ENCODE data around the gene UQCRC1.
A peak's percentile ranks its signal among the peaks of the same experiment; 100 is the strongest.

UQCRC1 gene

DNA sequence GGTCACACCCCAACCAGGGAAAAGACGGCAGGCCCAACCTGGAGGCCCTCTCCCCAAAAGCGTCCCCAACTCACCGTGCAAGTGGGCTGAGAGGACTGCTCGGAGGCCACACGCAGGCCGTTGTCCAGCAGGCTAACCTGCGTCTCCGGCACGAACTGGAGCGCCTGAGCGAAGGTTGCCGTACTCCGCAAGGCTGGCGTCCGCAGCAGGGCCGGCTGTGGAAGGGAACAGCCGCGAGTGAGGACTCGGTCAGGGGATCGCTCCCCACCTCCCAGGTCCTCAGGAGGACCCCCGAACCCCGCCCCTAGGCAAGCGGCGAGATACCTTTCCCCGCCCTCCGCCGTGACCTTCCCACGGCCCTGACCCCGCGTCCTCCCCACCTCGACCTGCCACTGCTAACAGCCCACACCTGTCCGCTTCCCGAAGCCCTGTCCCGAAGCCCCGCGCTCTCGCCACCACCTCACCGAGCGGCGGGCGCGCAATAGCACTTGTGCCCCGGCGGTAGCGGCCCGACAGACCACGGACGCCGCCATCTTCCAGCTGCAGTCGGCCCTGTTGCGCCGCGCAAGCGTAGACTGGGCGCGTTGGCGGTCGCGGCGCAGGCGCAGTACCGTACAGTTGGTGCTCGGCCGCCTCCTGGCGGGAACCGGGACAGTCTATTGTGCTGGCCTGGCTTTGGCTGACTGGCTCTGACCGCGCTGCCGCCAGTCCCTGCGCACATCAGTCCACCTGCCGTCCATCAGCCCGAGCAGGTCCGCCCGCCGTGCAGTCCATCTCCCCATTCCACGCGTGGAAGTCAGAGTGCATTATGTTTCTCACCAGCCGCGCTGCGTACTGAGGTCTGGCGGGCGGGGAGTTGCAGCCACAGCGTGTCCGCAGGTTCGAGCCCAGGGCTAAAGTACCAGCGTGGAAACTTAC is at the start of gene UQCRC1:
TSS of gene UQCRC1 (minus strand) at position 559 of the 918 bp plus-strand sequence. CDS start at position 533, 26 bp downstream.
- DNase-seq (ENCODE audit: low read depth, low spot score) = peak; percentile 74

DNA sequence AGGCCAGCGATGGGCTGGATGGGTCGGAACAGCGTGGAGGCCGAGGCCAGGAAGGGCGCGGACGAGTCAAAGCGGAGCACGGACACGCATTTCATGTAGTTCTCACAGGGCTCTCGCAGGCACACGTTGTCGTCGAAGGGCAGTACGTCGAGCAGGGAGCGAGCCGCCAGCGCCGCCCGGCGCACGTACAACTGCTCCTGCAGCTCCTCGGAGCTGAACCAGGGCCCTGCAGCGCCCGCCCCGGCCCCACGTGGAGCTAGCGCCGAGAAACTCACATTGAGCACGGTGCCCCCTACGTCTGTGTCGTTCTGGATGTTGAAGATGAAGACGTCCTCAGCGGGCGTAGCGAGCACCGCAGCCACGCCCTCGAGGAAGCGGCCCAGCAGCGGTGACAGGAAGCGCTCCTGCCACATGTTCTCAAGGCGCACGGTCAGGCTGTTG is 47.4 kb upstream of the UQCRC1 start:
- DNase-seq (ENCODE audit: low read depth, low spot score) = no peak

DNA sequence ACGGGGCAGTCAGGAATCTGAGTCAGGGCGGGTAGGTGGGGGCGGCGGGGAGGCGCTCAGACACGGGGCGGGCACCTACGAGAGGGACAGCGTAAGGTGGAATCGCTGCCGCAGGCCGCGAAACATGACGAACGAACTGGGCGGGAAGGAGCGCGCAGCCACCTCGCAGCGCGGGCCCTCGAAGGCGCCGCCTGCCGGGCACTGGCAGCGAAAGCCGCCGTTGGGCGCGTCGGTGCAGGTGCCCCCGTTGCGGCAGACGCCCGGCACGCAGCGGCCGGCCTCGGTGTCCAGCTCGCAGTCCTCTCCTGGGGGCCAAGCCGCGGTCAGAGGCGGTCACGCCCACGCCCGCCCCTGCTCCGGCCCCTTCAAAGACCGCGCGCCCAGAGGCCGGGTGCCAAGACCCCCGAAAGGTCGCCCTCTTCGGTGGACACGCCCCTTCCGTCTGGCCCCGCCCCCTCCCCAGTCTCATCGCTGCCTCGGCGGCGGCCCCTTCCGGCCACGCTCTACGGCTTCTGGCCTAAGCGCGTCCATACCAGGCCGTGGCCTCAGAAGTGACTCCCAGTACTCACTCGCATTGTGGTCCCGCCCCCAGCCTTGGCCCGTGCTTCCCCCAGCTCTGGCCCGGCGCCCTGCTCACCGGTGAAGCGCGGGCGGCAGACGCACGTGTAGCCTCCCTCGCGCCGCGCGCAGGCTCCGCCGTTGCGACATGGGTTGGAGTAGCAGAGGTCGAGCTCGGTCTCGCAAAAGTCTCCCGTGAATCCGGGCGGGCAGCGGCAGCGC is 46.8 kb upstream of the UQCRC1 start:
- DNase-seq (ENCODE audit: low read depth, low spot score) = peak; percentile 63

DNA sequence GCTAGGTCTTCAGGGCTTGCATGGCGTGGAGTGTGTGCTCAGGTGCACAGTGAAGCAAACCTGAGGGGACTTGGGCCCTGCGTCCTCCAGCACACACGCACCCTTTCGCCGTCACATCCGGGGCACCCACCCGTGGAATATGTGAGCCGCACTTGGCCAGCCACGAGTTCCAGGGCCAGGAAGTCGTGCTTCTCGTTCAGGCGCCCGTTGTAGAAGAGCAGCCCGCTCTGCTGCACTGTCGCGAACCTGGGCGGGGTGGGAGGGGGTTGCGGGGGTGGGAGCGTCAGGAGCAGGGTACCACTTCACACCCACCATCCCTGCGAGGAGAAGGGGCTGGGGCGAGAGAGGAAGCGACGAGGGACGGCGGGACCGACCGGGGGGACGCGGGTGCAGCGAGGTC is 46.2 kb upstream of the UQCRC1 start:
- DNase-seq (ENCODE audit: low read depth, low spot score) = peak; percentile 33

DNA sequence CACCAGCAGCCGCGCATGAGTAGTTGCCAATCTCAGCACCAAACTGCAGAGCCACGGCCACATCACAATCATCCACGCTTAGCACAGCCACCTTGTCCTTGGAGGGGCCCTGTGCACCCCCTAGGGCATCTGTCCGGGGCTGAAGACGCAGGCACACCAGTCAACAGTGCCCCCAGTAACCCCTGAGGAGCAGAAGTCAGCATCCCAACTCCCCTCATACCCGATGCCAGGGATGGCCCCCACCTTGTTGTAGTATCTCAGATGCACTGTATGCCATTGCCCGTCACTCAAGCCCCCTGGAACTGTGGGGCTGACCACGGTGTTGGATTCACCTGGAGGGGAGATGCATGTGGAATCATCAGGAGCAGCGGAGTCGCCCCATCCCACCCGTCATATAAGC is 45.6 kb upstream of the UQCRC1 start:
- no peak for DNase-seq (ENCODE audit: low read depth, low spot score)

DNA sequence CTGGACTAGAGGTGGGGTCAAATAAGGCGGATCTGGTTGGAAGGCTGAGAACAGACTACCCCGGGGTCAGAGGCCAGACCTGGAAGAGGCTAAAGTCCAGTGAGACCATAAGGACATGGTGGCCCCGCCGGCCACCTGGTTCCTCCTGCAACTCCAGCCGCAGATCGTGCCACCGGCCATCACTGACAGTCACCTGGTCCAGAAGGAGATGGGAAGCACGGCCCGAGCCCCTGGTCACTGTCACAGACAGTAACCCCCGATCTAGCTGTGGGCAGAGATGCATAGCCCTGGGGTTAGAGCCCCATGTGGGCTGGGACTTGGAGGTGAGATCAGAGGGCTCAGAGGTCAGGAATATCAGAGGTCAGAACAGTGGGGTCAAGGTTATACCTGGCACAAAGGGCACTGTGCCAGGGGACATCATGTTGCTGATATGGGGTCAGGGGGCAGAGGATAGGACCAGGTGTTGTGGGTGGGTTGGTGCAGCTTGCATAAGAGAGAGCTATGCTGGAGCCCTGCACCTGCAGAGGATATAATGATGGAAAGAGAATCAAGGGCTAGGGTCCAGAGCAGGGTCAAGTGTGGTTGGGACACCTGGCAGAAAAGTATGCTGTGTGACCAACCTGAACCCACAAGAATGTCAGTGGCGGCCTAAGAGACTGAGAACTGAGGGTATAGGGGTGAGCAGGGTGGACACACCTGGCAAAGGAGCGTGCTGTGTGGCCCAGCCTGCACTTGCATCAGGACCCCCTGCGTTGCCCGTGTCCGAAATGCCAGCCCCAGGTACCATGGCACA is 43.7 kb upstream of the UQCRC1 start:
- no peak for DNase-seq (ENCODE audit: low read depth, low spot score)

DNA sequence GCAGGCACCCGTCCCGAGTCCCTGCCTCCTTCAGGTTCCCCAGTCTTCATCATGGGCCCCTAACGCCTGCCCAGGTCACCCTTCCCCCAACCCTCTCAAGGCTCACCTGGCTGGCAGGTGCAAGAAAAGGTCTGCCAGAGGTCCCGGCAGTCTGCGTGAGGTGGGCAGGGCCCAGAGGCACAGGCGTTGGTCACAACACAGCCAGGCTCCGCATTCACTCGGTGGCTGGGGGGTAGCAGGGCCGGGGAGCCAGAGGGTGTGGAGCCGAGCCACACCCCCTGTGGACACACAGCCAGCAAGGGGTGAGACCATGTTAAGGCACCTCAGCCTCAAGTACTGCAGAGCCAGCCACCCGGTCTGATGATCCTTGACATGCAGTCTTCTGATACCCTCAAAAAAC is 42.3 kb upstream of the UQCRC1 start:
- DNase-seq (ENCODE audit: low read depth, low spot score) = no peak

DNA sequence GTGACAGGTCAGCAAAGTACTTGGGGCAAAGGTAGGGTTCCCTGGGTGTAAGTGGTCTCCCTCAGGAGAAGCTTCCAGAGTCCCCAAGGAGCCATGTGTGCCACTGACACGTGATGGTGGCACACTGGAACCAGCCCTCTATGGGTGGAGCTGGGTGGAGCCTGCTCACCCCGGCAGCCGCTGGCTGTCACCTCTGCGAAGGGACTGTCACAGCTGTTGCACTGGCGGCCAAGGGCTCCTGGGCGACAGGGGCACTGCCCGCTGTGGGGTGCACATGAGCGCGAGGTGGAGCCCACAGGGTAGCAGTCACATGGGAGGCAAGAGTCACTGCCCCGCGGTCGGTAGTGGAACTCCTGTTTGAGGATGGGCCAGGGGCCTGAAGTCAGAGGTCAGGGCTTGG is 41.3 kb upstream of the UQCRC1 start:
- no peak for DNase-seq (ENCODE audit: low read depth, low spot score)

DNA sequence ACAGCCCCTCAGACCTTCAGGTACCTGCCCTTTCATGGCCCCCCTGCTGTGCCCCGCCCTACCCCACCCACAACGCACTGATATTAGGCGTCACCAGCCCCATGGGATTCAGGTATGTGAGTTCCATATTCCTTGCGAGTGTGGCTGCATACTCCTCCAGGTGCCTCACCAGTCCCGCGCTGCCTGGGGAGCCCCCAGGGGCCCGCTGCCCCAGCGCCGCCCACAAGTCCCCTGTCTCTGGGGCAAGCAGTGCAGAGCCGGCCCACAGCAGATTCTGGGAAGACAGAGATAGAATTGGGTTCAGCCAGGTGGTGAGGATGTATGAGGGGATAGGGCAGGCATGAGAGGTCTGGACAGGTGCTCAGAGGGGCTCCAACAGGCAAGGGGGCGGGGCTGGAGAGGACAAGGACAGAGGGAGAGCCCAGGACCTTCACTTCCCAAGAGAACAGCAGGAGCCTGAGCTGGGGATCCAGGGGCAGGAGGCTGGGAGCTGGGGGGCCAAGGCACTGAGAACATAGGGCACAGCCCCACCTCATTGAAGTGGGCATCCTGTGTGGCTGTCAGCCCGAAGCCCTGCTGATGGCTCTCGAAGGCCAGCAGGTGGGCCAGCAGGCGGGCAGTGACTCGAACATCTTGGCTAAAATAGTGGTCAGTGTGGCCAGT is 38.9 kb upstream of the UQCRC1 start:
- DNase-seq (ENCODE audit: low read depth, low spot score) = no peak

DNA sequence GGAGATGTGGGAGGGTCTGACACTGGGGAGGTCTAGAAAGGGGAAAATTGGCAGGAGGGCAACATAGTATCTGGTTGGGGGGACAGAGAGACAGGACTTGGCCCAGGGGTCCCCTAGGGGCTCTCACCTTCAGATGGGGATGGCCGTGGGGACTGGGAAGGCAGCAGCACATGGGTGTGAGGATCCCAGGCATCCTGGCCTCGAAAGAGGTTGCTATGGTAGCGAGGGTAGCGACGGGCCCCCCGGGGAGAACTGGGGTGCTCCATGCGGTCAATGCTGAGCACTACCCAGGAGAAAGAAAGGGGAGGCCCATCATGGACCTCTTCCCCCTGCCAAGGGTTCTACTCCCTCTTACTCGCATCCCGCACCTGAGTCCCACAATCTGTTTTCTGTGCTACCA is 38.3 kb upstream of the UQCRC1 start:
- no peak for DNase-seq (ENCODE audit: low read depth, low spot score)

DNA sequence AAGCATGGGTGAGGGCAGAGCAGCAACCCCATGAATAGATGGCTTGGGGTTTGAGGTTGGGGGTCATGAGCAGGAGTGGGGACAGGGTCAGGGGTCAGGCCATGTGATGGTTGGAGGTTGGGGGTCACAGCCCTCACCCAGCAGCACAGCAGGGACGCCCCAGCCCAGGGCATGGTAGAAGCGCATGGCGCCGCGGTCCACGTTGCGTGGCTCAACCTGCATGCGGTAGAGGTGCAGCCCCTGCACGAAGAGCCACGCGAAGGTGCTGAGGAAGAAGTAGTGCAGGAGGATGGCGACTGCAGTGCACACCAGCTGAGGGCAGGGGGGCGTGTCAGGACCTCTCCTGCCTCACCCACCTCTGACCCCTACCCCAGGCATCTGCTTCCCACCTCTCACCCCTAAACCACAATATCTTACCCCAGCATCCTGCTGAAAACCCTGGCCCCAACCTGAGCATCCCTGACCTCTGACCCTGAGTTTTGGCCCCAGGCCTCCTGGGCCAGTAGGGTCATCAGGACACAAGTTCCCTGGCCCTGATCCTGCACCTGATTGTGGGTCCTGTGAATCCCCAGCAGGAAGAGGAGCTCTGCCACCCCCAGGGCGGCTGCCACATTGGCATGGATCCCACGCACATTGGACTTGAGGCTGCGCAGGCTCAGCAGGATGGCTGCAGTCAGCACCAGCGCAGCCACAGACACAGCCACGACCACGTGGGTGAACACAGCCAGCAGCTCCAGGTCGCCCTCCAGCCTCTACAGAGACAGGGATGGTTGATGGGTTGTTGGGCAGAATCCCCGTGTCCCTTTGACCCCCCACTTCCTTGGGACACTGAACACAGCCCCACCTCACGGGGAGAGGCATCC is 35.7 kb upstream of the UQCRC1 start:
- DNase-seq (ENCODE audit: low read depth, low spot score) = no peak

DNA sequence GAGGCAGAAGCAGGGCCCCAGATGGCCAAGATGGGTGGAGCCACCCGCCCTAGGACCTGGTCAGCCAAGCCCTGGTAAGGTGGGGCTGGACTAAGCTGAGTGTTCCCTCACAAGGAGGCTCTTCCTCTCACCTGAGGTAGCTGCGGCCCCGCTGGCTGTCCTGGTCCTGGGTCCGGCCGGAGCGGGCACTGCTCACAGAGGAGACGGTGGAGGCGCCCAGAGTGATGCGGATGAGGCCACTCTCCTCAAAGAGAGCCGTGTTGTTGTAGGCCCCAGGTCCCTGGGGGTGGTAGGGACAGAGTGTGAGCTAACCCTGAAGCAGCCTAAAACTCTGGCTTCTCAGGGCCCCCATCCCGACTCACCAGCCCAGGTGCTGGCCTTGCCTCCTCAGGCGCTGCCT is 33.2 kb upstream of the UQCRC1 start:
- no peak for DNase-seq (ENCODE audit: low read depth, low spot score)

DNA sequence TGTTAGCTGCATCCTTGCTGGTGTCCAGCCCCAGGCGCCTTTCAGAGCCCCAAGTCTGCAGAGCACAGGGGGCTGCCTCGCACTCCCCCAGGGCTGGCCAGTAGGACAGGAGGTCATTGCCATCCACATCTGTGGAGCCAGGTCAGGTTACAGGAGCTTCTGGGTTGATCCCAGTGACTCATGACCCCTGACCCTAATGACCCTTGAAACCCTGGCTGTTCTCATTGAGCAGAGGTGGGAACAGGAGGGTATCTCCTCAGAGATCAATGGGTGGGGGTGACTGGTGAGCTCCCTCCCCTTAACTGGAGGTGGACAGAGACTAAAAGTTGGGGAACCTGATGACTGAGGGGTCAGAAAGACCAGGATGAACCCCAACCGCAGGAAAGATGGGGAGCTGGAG is 31.9 kb upstream of the UQCRC1 start:
- no peak for DNase-seq (ENCODE audit: low read depth, low spot score)

DNA sequence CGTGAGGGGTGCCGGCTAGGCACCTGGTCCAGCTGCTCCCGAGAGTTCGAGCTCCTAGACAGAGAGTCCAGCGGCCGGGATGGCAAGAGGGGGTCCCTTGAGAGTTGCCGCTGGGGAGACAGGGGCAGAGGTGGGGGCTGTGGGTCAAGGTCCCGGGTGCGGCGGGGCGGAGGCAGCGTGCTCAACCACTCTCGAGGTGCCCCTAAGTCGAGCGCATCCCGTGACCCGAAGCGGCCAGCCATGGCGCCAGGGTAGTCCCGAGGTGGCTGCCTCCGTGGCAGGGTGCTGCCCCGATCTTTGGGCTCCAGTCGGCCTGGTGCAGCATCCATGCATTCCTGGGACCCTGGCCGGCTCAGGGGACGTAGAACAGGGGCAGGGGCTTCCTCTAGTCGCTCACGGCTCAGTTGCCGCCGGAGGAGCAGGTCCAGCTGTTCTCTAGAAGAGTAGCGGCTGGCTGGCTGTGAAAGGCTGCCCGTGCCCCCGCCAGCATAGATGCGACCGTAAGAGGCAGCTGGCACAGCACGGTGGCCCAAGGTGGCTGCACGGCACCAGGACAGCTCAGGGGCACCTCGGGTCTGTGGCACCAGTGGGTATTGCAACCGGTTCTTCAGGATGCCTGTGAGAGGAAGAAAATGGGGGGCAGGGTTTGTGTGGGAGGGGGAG is 30.6 kb upstream of the UQCRC1 start:
- no peak for DNase-seq (ENCODE audit: low read depth, low spot score)

DNA sequence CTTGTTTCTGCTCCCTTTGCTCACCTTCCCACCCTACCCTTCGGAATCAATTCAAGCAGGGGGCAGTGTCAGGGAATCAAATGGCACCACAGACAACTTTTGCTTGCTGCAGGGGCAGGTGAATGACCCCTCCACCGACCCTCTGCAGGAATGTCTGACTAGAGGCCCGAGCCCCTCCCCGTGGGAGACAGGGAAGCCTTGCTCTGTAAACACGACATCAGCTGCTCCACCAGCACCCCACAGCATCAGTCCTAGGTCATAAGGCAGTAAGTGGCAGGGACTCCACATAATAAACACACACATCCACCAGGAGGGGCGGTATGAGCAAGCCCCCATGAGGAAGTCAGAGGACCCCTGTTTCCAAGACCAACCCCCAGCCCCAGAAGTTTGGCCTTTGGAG is 27.9 kb upstream of the UQCRC1 start:
- DNase-seq (ENCODE audit: low read depth, low spot score) = no peak

DNA sequence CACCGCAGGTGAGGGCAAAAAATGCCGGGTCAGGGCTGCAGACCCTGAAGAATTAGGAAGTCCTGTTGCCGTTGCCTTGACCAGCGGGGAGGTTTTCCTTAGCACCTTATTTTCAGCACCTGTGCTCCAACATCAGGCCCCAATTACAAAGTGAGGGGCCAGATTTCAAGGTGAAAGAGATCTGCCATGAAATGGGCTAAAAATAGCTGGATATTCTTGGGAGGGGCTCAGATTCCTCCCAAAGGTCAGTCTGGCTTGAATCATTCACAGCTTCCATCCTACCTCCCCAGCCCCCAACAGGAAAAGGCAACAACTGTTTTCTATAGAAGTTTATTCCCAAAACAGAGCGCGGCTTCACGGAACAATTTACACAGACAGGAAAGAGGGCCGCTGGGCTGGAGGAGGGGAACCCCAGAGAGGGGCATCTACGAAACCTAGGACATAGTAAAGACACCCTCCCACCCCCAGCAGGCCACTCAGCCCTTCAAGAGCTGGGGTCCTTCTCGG is 26.8 kb upstream of the UQCRC1 start:
- no peak for DNase-seq (ENCODE audit: low read depth, low spot score)

DNA sequence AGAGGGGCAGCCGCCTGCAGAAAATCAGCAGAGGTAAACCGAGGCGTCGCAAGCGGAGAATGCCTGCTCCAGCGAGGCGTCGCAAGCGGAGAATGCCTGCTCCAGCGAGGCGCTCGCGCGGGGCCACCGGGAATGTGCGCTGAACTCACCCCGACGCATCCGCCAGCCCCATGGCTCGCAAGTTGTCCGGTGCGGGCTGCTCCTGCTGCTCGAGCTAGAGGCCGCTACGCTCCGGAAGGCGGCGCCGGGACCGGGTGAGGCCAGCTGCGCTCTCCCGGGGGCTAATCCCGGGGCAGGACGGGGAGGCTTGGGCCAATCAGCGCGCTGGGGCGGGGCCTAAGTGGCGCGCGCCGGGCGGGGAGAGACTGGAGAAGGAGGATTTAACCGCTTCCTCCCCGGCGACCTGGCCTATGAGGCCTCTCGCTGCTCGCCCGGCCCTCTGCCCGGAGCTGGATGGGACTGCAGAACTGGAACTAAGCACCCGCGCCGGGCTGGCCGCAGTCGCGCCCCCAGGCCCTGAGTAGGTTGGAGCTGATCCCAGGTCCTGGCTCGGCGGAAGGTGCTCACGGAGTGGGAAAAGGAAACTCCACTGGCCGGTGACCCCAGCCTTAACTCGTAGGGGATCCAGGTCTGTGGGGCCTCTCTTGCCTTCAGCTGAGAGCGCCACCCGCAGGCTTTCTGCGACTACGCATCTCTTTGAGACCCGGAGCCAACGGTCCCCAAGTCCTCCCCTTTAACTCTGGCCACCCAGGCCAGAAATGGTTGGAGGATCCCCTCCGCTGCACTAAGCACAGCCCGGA is 26.0 kb upstream of the UQCRC1 start, which contains the start of gene SLC26A6:
TSS of gene SLC26A6 (minus strand) at position 240 of the 800 bp plus-strand sequence. CDS start at position 172, 68 bp downstream.
- DNase-seq (ENCODE audit: low read depth, low spot score) = peak; percentile 84

DNA sequence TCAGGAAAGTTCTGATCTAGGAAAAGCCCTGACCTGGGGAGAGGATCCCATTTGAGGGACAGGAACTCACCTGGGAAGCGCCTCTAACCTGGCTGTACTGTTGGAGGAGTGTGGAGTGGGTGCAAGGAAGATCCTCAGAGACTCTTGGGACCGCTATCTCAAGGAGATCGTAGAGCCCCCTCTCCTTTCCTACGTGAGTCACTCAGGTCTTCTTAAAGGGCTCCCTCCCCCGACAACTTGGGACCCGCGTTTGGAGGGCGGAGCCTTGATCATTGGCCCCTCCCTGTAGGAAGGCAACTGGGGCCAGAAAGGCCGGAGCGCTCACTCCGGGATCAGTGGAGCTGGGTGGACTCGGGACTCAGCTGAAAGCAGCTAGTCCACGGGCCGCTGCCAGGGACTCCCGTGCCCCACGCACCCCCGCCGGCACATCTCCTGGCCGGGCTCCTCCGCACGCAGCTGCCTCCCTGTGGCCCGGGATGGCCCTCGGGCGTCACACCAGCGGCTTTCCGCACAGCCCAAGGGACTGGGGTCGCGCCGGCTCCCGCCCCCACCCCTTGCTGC is 25.3 kb upstream of the UQCRC1 start:
- peak; percentile 31 for DNase-seq (ENCODE audit: low read depth, low spot score)
